SK-N-SH (cell line): ENCODE data around the gene HBEGF. TPM values are rescaled to one million over a fixed set of nuclear protein-coding genes. Genes with fewer than 3 reads are reported as not detected.

ENCODE experiments used
- CTCF ChIA-PET: fragments of 300-600, 350-600 bp; formaldehyde crosslinking; extraction: SDS; loops from one replicate; lab custom pipeline; 2021; lab: Yijun Ruan, JAX
- POLR2A ChIA-PET: fragments of 350-600 bp; sonication (Branson Sonifier 250); formaldehyde crosslinking; extraction: SDS; loops from one replicate; lab custom pipeline; 2020; ENCODE audit warnings: antibody characterized with exemption, inconsistent platforms; lab: Yijun Ruan, JAX
- DNase-seq: peaks from one replicate; pipeline ENCODE4 v3.0.0; 2012
- H2AFZ ChIP-seq: fragments of 200-600 bp; sonication (generic); 2 replicates; pipeline ENCODE4 v1.8.1; 2016; ENCODE audit warnings: antibody characterized with exemption, mild to moderate bottlenecking, low read depth
- H3F3A ChIP-seq: fragments of 200-600 bp; sonication (generic); replicated peaks from 2 replicates; pipeline ENCODE3; 2016; ENCODE audit warnings: antibody characterized with exemption, mild to moderate bottlenecking; ENCODE audit not compliant: insufficient read depth
- H3K27ac ChIP-seq, 2 experiments: fragments of 200-500 bp in 1 of 2; fragments of 200-600 bp in 1 of 2; sonication (Bioruptor generic) in 1 of 2; sonication (generic), shearing (Covaris generic) in 1 of 2; 2 replicates each; pipeline versions ENCODE4 v1.5.1 to v1.6.1; 2014 to 2016; ENCODE audit warnings: low read depth in 2 of 2, inconsistent platforms in 1 of 2, low read length in 1 of 2, mild to moderate bottlenecking in 1 of 2, mixed read lengths in 1 of 2
- H3K27me3 ChIP-seq: fragments of 200-600 bp; sonication (generic), shearing (Covaris generic); 2 replicates; pipeline ENCODE4 v1.6.1; 2016; ENCODE audit warnings: mixed run types; ENCODE audit not compliant: insufficient read depth
- H3K36me3 ChIP-seq, 2 experiments: fragments of 200-500 bp in 1 of 2; fragments of 200-600 bp in 1 of 2; sonication (Bioruptor generic) in 1 of 2; sonication (generic) in 1 of 2; replicated peaks in 1 of 2; 2 replicates each; pipeline versions ENCODE3 to v1.5.1; 2014 to 2016; ENCODE audit warnings: low read length in 1 of 2, mild to moderate bottlenecking in 1 of 2; ENCODE audit not compliant: insufficient read depth in 2 of 2, control insufficient read depth in 1 of 2
- H3K4me1 ChIP-seq, 2 experiments: fragments of 200-500 bp in 1 of 2; fragments of 200-600 bp in 1 of 2; sonication (Bioruptor generic) in 1 of 2; sonication (generic), shearing (Covaris generic) in 1 of 2; 2 replicates each; pipeline versions ENCODE4 v1.5.1 to v1.6.1; 2014 to 2016; ENCODE audit warnings: low read depth in 1 of 2, low read length in 1 of 2, mixed run types in 1 of 2; ENCODE audit not compliant: insufficient read depth in 2 of 2, control insufficient read depth in 1 of 2
- H3K4me2 ChIP-seq: fragments of 200-600 bp; sonication (generic), shearing (Covaris generic); 2 replicates; pipeline ENCODE4 v1.6.1; 2017; ENCODE audit warnings: mixed run types
- H3K4me3 ChIP-seq, 2 experiments: fragments of 200-500 bp in 1 of 2; fragments of 200-600 bp in 1 of 2; sonication (Bioruptor generic) in 1 of 2; sonication (generic), shearing (Covaris generic) in 1 of 2; 2 replicates each; pipeline versions ENCODE4 v1.5.1 to v1.8.1; 2014 to 2016; ENCODE audit warnings: low read depth in 2 of 2, inconsistent platforms in 1 of 2, low read length in 1 of 2, mild to moderate bottlenecking in 1 of 2, mixed read lengths in 1 of 2, moderate library complexity in 1 of 2
- H3K79me2 ChIP-seq: fragments of 200-600 bp; sonication (generic); 2 replicates; pipeline ENCODE4 v1.8.1; 2017; ENCODE audit warnings: mild to moderate bottlenecking; ENCODE audit not compliant: insufficient read depth
- H3K9ac ChIP-seq: fragments of 200-600 bp; sonication (generic); 2 replicates; pipeline ENCODE4 v1.6.1; 2017; ENCODE audit warnings: mixed run types
- H3K9me2 ChIP-seq: fragments of 200-600 bp; sonication (generic); 2 replicates; pipeline ENCODE4 v1.6.1; 2017; ENCODE audit warnings: mixed run types
- H3K9me3 ChIP-seq: fragments of 200-600 bp; sonication (generic); 2 replicates; pipeline ENCODE4 v1.6.1; 2017; ENCODE audit warnings: mixed run types, mild to moderate bottlenecking, moderate library complexity
- H4K20me1 ChIP-seq: fragments of 200-600 bp; sonication (generic); 2 replicates; pipeline ENCODE4 v1.6.1; 2017; ENCODE audit warnings: mild to moderate bottlenecking, mixed run types; ENCODE audit not compliant: insufficient read depth
- EZH2phosphoT487 ChIP-seq: fragments of 200-600 bp; sonication (generic); IDR thresholded peaks from 2 replicates; pipeline ENCODE4 v1.6.1; 2017; ENCODE audit warnings: low read depth, mixed run types, mild to moderate bottlenecking, antibody characterized with exemption, moderate library complexity, borderline replicate concordance
- FOXJ3 ChIP-seq: sonication (generic); formaldehyde crosslinking; IDR thresholded peaks from 2 replicates; pipeline ENCODE4 v1.5.1; 2020; ENCODE audit warnings: mild to moderate bottlenecking, missing genetic modification reagents
- GABPA ChIP-seq: IDR thresholded peaks from 2 replicates; pipeline ENCODE4 v1.4.0; 2012; ENCODE audit warnings: low read depth, mild to moderate bottlenecking
- RAD21 ChIP-seq: IDR thresholded peaks from 2 replicates; pipeline ENCODE4 v1.6.1; 2012; ENCODE audit warnings: mild to moderate bottlenecking, low read length
- RCOR1 ChIP-seq: fragments of 150-350 bp; IDR thresholded peaks from 2 replicates; pipeline ENCODE4 v1.6.1; 2017; ENCODE audit warnings: antibody characterized with exemption, low read length
- SMC3 ChIP-seq: IDR thresholded peaks from 2 replicates; pipeline ENCODE4 v1.6.1; 2012; ENCODE audit warnings: low read depth, low read length, improper control_type of control experiment
- TAF1 ChIP-seq: IDR thresholded peaks from 2 replicates; pipeline ENCODE4 v1.6.1; 2012; ENCODE audit warnings: low read depth, mild to moderate bottlenecking, low read length, moderate library complexity, borderline replicate concordance
- WGBS: methylation state at CpG from one replicate; pipeline ENCODE4 v1.1.6; 2017; ENCODE audit warnings: low lambda C conversion rate; 5-methylcytosine and 5-hydroxymethylcytosine counted together
- polyA plus RNA-seq, 3 experiments: library from polyadenylated mRNA; depleted of rRNA; stranded (reverse); fragments of >200 nt; gene quantifications; 2 replicates each; pipeline ENCODE4 v1.2.3, GENCODE V29; 2012
- TF ChIP-seq, protein P1 (sequence below): IDR thresholded peaks from 2 replicates; pipeline ENCODE4 v1.6.1; 2012; ENCODE audit warnings: mild to moderate bottlenecking, low read depth, low read length, moderate library complexity

HBEGF gene
- polyA plus RNA-seq, 1 of the 3 experiments (the other 2 are of a cell fraction): 59.8 TPM

DNA sequence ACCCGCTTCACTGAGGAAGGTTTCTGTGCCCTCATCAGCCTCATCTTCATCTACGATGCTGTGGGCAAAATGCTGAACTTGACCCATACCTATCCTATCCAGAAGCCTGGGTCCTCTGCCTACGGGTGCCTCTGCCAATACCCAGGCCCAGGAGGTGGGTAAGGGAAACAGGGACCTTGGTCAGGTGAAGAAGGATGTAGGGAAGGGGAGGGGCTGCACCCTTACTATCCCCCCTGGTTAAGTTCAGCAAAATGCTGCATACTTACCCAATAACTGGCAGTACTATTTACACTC lies 18.0 kb upstream of the HBEGF start:
- no peak for TF ChIP-seq FOXJ3 (CRISPR knock-in tag)
- no peak overlapping the region for H2AFZ ChIP-seq
- no peak for DNase-seq
- no peaks in the 10 kb centered on the region for H3K36me3 ChIP-seq
- CTCF ChIA-PET: interaction anchor here (0.7 to 2.6 kb wide), 9 partner anchors 8 to 356 kb away, joined by 3 to 21 read pairs (median 4); partner anchors contain the start of genes IK and NDUFA2
- H3K4me2 ChIP-seq: no peak overlapping the region
- POLR2A ChIA-PET: no interaction called here
- H3K9me2 ChIP-seq: no peaks in the 10 kb centered on the region
- H3K4me1 ChIP-seq: peaks cover 0 to 2% of the 10 kb centered on the region in 2 experiments; a peak in 1 of 4 replicates
- H3K9me3 ChIP-seq: no peaks in the 10 kb centered on the region
- H3K4me3 ChIP-seq: no peak overlapping the region
- H4K20me1 ChIP-seq: no peaks in the 10 kb centered on the region
- H3K27me3 ChIP-seq: no peaks in the 10 kb centered on the region
- H3F3A ChIP-seq: no peaks in the 10 kb centered on the region
- no peak overlapping the region for H3K9ac ChIP-seq
- WGBS: 86% methylated on average over 3 of the region's 3 CpGs
- H3K27ac ChIP-seq: no peak overlapping the region
- no peaks in the 10 kb centered on the region for H3K79me2 ChIP-seq

DNA sequence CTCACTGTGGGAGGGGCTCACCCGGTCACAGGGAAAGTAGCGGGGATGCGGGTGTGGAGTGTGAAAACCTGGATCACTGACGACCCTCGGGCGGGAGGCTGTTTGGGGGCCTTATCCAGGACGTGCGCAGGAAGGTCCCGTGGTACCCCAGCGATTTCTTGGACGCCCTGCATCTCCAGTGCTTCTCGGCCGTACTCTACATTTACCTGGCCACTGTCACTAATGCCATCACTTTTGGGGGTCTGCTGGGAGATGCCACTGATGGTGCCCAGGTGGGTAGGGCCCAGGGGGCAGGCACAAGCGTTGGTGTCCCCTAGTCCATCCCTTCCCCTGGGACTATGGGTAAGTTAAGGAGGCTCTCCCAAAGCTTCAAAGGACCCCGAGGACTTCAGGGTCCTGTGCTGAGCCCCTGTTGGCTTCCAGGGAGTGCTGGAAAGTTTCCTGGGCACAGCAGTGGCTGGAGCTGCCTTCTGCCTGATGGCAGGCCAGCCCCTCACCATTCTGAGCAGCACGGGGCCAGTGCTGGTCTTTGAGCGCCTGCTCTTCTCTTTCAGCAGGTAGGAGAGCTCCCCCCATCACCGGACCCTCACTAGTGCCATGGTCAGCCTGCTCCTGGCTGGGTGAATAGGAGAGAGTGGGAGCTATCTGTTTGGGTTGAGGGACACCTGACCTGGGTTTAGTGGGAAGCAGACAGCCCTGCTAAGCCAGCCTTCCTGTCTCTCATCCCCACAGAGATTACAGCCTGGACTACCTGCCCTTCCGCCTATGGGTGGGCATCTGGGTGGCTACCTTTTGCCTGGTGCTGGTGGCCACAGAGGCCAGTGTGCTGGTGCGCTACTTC lies 17.4 kb upstream of the HBEGF start:
- no peak for TF ChIP-seq RAD21
- TF ChIP-seq EZH2phosphoT487: no peak
- TF ChIP-seq, protein P1, sequence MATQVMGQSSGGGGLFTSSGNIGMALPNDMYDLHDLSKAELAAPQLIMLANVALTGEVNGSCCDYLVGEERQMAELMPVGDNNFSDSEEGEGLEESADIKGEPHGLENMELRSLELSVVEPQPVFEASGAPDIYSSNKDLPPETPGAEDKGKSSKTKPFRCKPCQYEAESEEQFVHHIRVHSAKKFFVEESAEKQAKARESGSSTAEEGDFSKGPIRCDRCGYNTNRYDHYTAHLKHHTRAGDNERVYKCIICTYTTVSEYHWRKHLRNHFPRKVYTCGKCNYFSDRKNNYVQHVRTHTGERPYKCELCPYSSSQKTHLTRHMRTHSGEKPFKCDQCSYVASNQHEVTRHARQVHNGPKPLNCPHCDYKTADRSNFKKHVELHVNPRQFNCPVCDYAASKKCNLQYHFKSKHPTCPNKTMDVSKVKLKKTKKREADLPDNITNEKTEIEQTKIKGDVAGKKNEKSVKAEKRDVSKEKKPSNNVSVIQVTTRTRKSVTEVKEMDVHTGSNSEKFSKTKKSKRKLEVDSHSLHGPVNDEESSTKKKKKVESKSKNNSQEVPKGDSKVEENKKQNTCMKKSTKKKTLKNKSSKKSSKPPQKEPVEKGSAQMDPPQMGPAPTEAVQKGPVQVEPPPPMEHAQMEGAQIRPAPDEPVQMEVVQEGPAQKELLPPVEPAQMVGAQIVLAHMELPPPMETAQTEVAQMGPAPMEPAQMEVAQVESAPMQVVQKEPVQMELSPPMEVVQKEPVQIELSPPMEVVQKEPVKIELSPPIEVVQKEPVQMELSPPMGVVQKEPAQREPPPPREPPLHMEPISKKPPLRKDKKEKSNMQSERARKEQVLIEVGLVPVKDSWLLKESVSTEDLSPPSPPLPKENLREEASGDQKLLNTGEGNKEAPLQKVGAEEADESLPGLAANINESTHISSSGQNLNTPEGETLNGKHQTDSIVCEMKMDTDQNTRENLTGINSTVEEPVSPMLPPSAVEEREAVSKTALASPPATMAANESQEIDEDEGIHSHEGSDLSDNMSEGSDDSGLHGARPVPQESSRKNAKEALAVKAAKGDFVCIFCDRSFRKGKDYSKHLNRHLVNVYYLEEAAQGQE: no peak
- TF ChIP-seq GABPA: no peak
- no peak for TF ChIP-seq TAF1
- TF ChIP-seq RCOR1: no peak
- no peak for TF ChIP-seq SMC3
- no peaks in the 10 kb centered on the region for H3K9me2 ChIP-seq
- H3K4me2 ChIP-seq: no peak overlapping the region
- no peaks in the 10 kb centered on the region for H4K20me1 ChIP-seq
- H2AFZ ChIP-seq: no peak overlapping the region
- no peaks in the 10 kb centered on the region for H3K36me3 ChIP-seq
- no peaks in the 10 kb centered on the region for H3K9me3 ChIP-seq
- no peak overlapping the region for H3K9ac ChIP-seq
- no peaks in the 10 kb centered on the region for H3F3A ChIP-seq
- no peaks in the 10 kb centered on the region for H3K79me2 ChIP-seq
- H3K4me1 ChIP-seq: peaks cover 0 to 2% of the 10 kb centered on the region in 2 experiments; a peak in 1 of 4 replicates
- H3K4me3 ChIP-seq: no peak overlapping the region
- DNase-seq: no peak
- ChIA-PET CTCF (interaction anchor here (0.6 to 2.6 kb wide), 28 partner anchors 8 to 362 kb away, joined by 3 to 21 read pairs (median 4); partner anchors contain the start of genes IK and NDUFA2), POLR2A (no interaction called here)
- 77% methylated on average over 19 of the region's 20 CpGs for WGBS
- no peak overlapping the region for H3K27ac ChIP-seq
- no peaks in the 10 kb centered on the region for H3K27me3 ChIP-seq
